Memory B cell (primary cell): Measurements from ENCODE around the gene NR2C1.
"Not testable (repeated sequence)": the region's sequence is repeated elsewhere in the genome, so short reads cannot be mapped to it uniquely, and the experiment has no call there.

Source experiments
- ATAC-seq: fragments of 150-1000 bp; cut with Tn5 transposase; 2 replicates; pipeline ENCODE4 v1.10.0; 2021; ENCODE audit warnings: low read depth, mild to moderate bottlenecking, moderate library complexity
- DNase-seq, 2 donors: peaks; one replicate each; pipeline ENCODE4 v3.0.0; 2022; ENCODE audit warnings: low spot score in 2 of 2
- H3K27ac Mint-ChIP-seq: one replicate; pipeline ENCODE4 v1.8.0; 2022; ENCODE audit warnings: mild to moderate bottlenecking, moderate library complexity, mixed read lengths
- H3K27me3 Mint-ChIP-seq: one replicate; pipeline ENCODE4 v1.8.0; 2022; ENCODE audit warnings: mixed read lengths
- H3K36me3 Mint-ChIP-seq: one replicate; pipeline ENCODE4 v1.8.0; 2022; ENCODE audit warnings: mild to moderate bottlenecking, mixed read lengths
- H3K4me1 Mint-ChIP-seq: one replicate; pipeline ENCODE4 v1.8.0; 2022; ENCODE audit warnings: mixed read lengths
- H3K4me3 Mint-ChIP-seq: one replicate; pipeline ENCODE4 v1.8.0; 2022; ENCODE audit warnings: mild to moderate bottlenecking, moderate library complexity, mixed read lengths
- H3K9me3 Mint-ChIP-seq: one replicate; pipeline ENCODE4 v1.8.0; 2022; ENCODE audit warnings: mixed read lengths

NR2C1 gene

GRCh38 chr12:95072900-95073697, at the start of gene NR2C1:
Gene NR2C1, minus strand, starts transcription at chr12:95073618. Its CDS starts 6,234 bp downstream, at chr12:95067384.
- no peaks in the 10 kb centered on the region for H3K9me3 Mint-ChIP-seq
- H3K4me1 Mint-ChIP-seq, result peaks cover 10% of the 10 kb centered on the region
- H3K27ac Mint-ChIP-seq, result peak within 1 kb of the TSS; percentile 85
- peaks cover 3% of the 10 kb centered on the region for H3K36me3 Mint-ChIP-seq
- no peaks in the 10 kb centered on the region for H3K27me3 Mint-ChIP-seq
- DNase-seq, result peak; percentile 82 to 91
- H3K4me3 Mint-ChIP-seq, result peak within 1 kb of the TSS; percentile 95
- peak; percentile 97 for ATAC-seq

GRCh38 chr12:95118788-95119179, 45.4 kb upstream of the NR2C1 start:
- DNase-seq (no peak), ATAC-seq (no peak)
- no peak overlapping the region for H3K27ac Mint-ChIP-seq
- H3K27me3 Mint-ChIP-seq, result no peaks in the 10 kb centered on the region
- no peak overlapping the region for H3K4me3 Mint-ChIP-seq
- H3K9me3 Mint-ChIP-seq, result no peaks in the 10 kb centered on the region
- H3K36me3 Mint-ChIP-seq, result no peaks in the 10 kb centered on the region
- no peaks in the 10 kb centered on the region for H3K4me1 Mint-ChIP-seq

- Mint-ChIP-seq H3K27me3 (no peaks in the 10 kb centered on the region), H3K9me3 (no peaks in the 10 kb centered on the region), H3K36me3 (no peaks in the 10 kb centered on the region), H3K4me3 (no peak overlapping the region), H3K27ac (no peak overlapping the region), H3K4me1 (no peaks in the 10 kb centered on the region)
- ATAC-seq, result no peak
- no peak for DNase-seq
Observed at GRCh38 chr12:95118138-95118787, 44.8 kb upstream of the NR2C1 start.

DNA sequence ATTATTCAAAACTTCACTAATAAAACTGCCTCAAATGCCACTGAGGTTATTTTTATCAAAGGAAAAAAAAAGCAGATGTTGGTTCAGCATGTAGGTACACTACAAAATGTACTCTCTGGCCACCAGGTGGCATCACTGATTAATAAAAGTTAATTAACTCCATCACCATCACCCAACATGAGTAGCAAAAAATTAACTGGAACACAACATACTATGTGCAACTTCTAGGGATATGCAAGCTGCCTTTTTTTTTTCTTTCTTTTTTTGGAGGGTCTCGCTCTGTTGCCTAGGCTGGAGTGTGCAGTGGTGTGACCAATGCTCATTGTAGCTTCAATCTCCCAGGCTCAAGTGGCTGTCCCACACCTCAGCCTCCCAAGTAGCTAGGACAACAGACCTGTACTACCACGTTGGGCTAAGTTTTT, 43.8 kb upstream of the NR2C1 start:
- DNase-seq (peak; percentile 61 to 68), ATAC-seq (peak; percentile 93)
- H3K4me3 Mint-ChIP-seq, result no peak overlapping the region
- no peaks in the 10 kb centered on the region for H3K9me3 Mint-ChIP-seq
- no peaks in the 10 kb centered on the region for H3K36me3 Mint-ChIP-seq
- no peaks in the 10 kb centered on the region for H3K4me1 Mint-ChIP-seq
- no peaks in the 10 kb centered on the region for H3K27me3 Mint-ChIP-seq
- no peak overlapping the region for H3K27ac Mint-ChIP-seq

DNA sequence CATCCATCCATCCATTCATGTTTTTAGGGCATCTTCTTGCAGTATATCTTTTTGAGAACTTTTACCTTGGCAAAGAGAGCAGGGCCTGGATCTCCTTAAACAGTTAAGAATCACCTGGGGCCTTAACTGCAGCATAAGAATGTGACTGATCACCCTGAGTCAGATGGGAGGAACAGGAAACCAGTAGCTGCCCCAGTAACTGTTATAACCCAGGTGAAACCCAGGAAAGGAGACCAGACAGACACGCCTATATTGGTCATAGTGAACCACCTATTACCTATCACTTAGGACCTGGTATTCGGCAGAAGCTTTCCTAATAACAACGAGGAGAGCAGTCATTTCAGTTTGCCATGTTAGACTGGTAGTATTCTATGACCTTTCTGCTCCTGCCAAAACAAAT, 43.4 kb upstream of the NR2C1 start:
- Mint-ChIP-seq H3K27ac (no peak overlapping the region), H3K27me3 (no peaks in the 10 kb centered on the region), H3K4me1 (no peaks in the 10 kb centered on the region), H3K4me3 (no peak overlapping the region), H3K36me3 (no peaks in the 10 kb centered on the region), H3K9me3 (no peaks in the 10 kb centered on the region)
- ATAC-seq (peak; percentile 54), DNase-seq (no peak)

- H3K4me3 Mint-ChIP-seq, result no peak overlapping the region
- no peak overlapping the region for H3K27ac Mint-ChIP-seq
- no peaks in the 10 kb centered on the region for H3K27me3 Mint-ChIP-seq
- no peaks in the 10 kb centered on the region for H3K9me3 Mint-ChIP-seq
- H3K4me1 Mint-ChIP-seq, result no peaks in the 10 kb centered on the region
- DNase-seq (no peak), ATAC-seq (no peak)
- H3K36me3 Mint-ChIP-seq, result no peaks in the 10 kb centered on the region
Observed at GRCh38 chr12:95116341-95116740, 42.9 kb upstream of the NR2C1 start.

- no peaks in the 10 kb centered on the region for H3K4me1 Mint-ChIP-seq
- no peak overlapping the region for H3K27ac Mint-ChIP-seq
- H3K36me3 Mint-ChIP-seq, result peaks cover 3% of the 10 kb centered on the region
- no peaks in the 10 kb centered on the region for H3K27me3 Mint-ChIP-seq
- DNase-seq, result no peak
- no peaks in the 10 kb centered on the region for H3K9me3 Mint-ChIP-seq
- H3K4me3 Mint-ChIP-seq, result no peak overlapping the region
- no peak for ATAC-seq
Observed at GRCh38 chr12:95115641-95116040, 42.2 kb upstream of the NR2C1 start.

DNA sequence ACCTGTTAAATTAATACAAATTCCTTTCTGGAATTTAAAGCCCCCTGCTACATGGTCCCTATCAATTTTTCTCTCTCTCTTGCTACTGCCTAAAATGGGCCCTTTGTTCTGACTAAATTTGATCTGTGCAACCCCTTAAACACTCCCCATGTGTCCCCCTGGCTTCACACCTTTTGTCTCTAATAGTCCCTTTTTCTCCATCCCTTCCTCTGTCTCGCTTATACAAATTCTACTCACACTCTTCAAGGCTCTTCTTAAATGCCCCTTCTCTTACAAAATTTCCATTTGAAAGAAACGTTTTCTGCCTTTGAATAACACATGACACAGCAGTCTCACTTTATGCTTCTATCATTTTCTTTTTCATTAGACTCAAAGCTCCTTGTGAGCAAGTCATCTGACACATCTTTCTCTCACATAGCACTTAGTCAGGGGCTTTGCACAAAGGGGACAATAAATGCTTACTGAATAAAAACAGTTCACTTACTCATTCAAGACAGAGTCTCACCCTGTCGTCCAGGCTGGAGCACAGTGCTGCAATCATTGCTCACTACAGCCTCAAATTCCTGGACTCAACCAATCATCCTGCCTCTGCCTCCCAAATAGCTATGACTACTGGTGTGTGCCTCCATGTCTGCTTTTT, 41.5 kb upstream of the NR2C1 start:
- DNase-seq, result no peak
- Mint-ChIP-seq H3K4me3 (no peak overlapping the region), H3K36me3 (peaks cover 3% of the 10 kb centered on the region), H3K27ac (no peak overlapping the region), H3K4me1 (no peaks in the 10 kb centered on the region), H3K27me3 (no peaks in the 10 kb centered on the region), H3K9me3 (no peaks in the 10 kb centered on the region)
- no peak for ATAC-seq

GRCh38 chr12:95107362-95107761, 33.9 kb upstream of the NR2C1 start:
- no peak for DNase-seq
- H3K27me3 Mint-ChIP-seq, result no peaks in the 10 kb centered on the region
- H3K4me3 Mint-ChIP-seq, result no peak overlapping the region
- no peaks in the 10 kb centered on the region for H3K9me3 Mint-ChIP-seq
- no peak for ATAC-seq
- H3K36me3 Mint-ChIP-seq, result peaks cover 3% of the 10 kb centered on the region
- H3K4me1 Mint-ChIP-seq, result peaks cover 5% of the 10 kb centered on the region
- no peak overlapping the region for H3K27ac Mint-ChIP-seq

DNA sequence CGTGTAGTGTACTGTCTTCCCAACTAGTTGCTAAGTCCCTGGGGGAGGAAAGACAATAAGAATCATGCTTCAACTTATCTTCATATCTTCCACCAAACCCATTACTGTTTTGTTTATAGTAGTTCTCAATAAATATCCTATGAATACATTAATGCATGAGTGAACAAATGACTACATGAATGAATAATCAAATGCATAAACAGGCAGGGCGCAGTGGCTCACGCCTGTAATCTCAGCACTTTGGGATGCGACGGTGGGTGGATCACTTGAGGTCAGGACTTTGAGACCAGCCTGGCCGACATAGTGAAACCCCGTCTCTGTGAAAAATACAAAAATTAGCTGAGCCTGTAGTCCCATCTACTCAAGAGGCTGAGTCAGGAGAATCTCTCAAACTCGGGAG, 32.1 kb upstream of the NR2C1 start:
- ATAC-seq (no peak), DNase-seq (no peak)
- Mint-ChIP-seq H3K4me1 (peaks cover 5% of the 10 kb centered on the region), H3K4me3 (no peak overlapping the region), H3K27ac (no peak overlapping the region), H3K27me3 (no peaks in the 10 kb centered on the region), H3K36me3 (no peaks in the 10 kb centered on the region), H3K9me3 (no peaks in the 10 kb centered on the region)

- H3K4me1 Mint-ChIP-seq, result peaks cover 5% of the 10 kb centered on the region
- H3K9me3 Mint-ChIP-seq, result no peaks in the 10 kb centered on the region
- H3K4me3 Mint-ChIP-seq, result no peak overlapping the region
- H3K27ac Mint-ChIP-seq, result no peak overlapping the region
- no peaks in the 10 kb centered on the region for H3K36me3 Mint-ChIP-seq
- ATAC-seq (no peak), DNase-seq (no peak)
- no peaks in the 10 kb centered on the region for H3K27me3 Mint-ChIP-seq
Observed at GRCh38 chr12:95104919-95105452, 31.6 kb upstream of the NR2C1 start.

DNA sequence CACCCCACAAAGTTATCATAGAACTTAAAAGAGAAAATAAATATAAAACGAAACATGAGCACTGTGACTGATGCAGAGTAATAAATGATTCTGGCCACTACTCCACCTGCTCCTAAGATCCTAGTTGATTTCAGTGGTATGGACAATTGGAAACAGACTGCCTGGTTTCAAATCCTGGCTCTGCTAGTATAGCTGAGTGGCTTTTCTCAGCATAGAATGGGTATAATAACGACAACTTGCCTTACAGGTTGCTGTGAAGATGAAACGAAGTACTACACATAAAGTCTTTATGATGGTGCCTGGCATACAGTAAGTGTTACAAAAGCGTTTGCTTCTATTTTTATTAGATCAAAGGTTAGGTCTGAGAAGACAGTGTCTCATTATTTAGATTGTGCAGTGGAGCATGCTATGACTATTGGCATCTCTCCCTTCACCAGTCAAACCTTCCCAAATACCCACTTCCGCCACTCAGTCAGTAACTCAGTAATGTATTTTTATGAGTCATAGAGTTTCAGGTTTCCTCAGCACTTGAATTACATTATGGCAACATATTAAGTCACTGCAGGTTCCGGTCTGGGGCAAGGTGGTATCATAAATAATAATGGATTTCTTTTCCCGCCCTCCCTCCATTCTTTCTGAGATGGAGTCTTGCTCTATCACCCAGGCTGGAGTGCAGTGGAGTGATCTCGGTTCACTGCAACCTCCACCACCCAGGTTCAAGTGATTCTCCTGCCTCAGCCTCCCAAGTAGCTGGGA, 29.7 kb upstream of the NR2C1 start:
- Mint-ChIP-seq H3K4me3 (no peak overlapping the region), H3K4me1 (peaks cover 5% of the 10 kb centered on the region), H3K27me3 (no peaks in the 10 kb centered on the region), H3K27ac (no peak overlapping the region), H3K36me3 (no peaks in the 10 kb centered on the region), H3K9me3 (no peaks in the 10 kb centered on the region)
- DNase-seq (no peak), ATAC-seq (peak; percentile 32)

- not testable (repeated sequence) for H3K9me3 Mint-ChIP-seq, H3K36me3 Mint-ChIP-seq, H3K27ac Mint-ChIP-seq, H3K27me3 Mint-ChIP-seq, DNase-seq, H3K4me3 Mint-ChIP-seq, ATAC-seq, H3K4me1 Mint-ChIP-seq
Observed at GRCh38 chr12:95101957-95102356, 28.5 kb upstream of the NR2C1 start.
